H4 (cell line): ENCODE results near the gene NDUFAF3. TPM values are rescaled to one million over a fixed set of nuclear protein-coding genes. Genes with fewer than 3 reads are reported as not detected.

ENCODE experiments used
- DNase-seq: peaks from one replicate; pipeline ENCODE4 v3.0.0-alpha.2; 2015; ENCODE audit warnings: low spot score
- total RNA-seq: library from RNA; depleted of rRNA; stranded (reverse); fragments of >200 nt; shearing (Covaris generic); gene quantifications from 2 replicates; pipeline ENCODE4 v1.2.3, GENCODE V29; 2014; rRNA removed

Gene NDUFAF3
- total RNA-seq, 1 experiment from 2014 or later, result 80.9 TPM

- no peak for DNase-seq
These were observed 31.6 kb downstream of the NDUFAF3 start for GRCh38 chr3:49053543-49053942.

GRCh38 chr3:49054344-49054862 lies 32.5 kb downstream of the NDUFAF3 start:
- DNase-seq, result no peak

- no peak for DNase-seq
These were observed 35.3 kb downstream of the NDUFAF3 start for GRCh38 chr3:49057268-49057667.

GRCh38 chr3:49058011-49058410 lies 36.1 kb downstream of the NDUFAF3 start:
- no peak for DNase-seq

Other genes starting within 250 kb of the NDUFAF3 start
- gene PRKAR2A, start 174.2 kb upstream of the NDUFAF3 start, total RNA-seq, result 10.0 and 10.2 TPM in 2 replicates
- 11.1 and 15.5 TPM in 2 replicates for gene SLC25A20, start 123.2 kb upstream of the NDUFAF3 start, total RNA-seq
- 62.7 and 82.2 TPM in 2 replicates for gene ARIH2, start 103.3 kb upstream of the NDUFAF3 start, total RNA-seq
- 12.8 and 22.0 TPM in 2 replicates for gene P4HTM, start 31.9 kb upstream of the NDUFAF3 start, total RNA-seq
- 25.3 and 29.6 TPM in 2 replicates for gene WDR6, start 14.7 kb upstream of the NDUFAF3 start, total RNA-seq
- 31.4 and 44.1 TPM in 2 replicates for gene DALRD3, start 3.5 kb upstream of the NDUFAF3 start, total RNA-seq
- 314 and 330 TPM in 2 replicates for gene IMPDH2, start 7.3 kb downstream of the NDUFAF3 start, total RNA-seq
- 36.3 and 47.4 TPM in 2 replicates for gene QRICH1, start 72.0 kb downstream of the NDUFAF3 start, total RNA-seq
- 139 and 150 TPM in 2 replicates for gene QARS1, start 82.6 kb downstream of the NDUFAF3 start, total RNA-seq
- gene USP19, start 98.7 kb downstream of the NDUFAF3 start, total RNA-seq, result 18.4 and 18.5 TPM in 2 replicates
- 40.7 and 43.8 TPM in 2 replicates for gene LAMB2, start 110.9 kb downstream of the NDUFAF3 start, total RNA-seq
- 24.1 and 25.4 TPM in 2 replicates for gene CCDC71, start 144.2 kb downstream of the NDUFAF3 start, total RNA-seq
- 2.0 and 2.5 TPM in 2 replicates for gene KLHDC8B, start 149.5 kb downstream of the NDUFAF3 start, total RNA-seq